NCI-H2107 treated with DMSO at 0.1 percent for 48 hours (cell line): ENCODE results near the gene RTN4RL2.

Experiments used
- DNase-seq: peaks from one replicate; lab custom pipeline; 2025; ENCODE audit not compliant: unreplicated experiment; lab: John Stamatoyannopoulos, UW

RTN4RL2 gene

GRCh38 chr11:57479911-57480310 lies 19.6 kb downstream of the RTN4RL2 start:
- DNase-seq, result no peak

GRCh38 chr11:57480409-57481137 lies 20.2 kb downstream of the RTN4RL2 start:
- no peak for DNase-seq

- DNase-seq, result no peak
Measured at GRCh38 chr11:57481315-57481714, 21.0 kb downstream of the RTN4RL2 start.

- no peak for DNase-seq
Measured at GRCh38 chr11:57481915-57482781, 21.8 kb downstream of the RTN4RL2 start.

- no peak for DNase-seq
Measured at GRCh38 chr11:57482782-57483561, 22.6 kb downstream of the RTN4RL2 start.

GRCh38 chr11:57483562-57483918 lies 23.2 kb downstream of the RTN4RL2 start:
- DNase-seq, result no peak

- DNase-seq, result no peak
Measured at GRCh38 chr11:57484141-57484710, 23.9 kb downstream of the RTN4RL2 start.

GRCh38 chr11:57485217-57485990 lies 25.1 kb downstream of the RTN4RL2 start:
- DNase-seq, result no peak

GRCh38 chr11:57487021-57487778 lies 26.9 kb downstream of the RTN4RL2 start:
- DNase-seq, result no peak

GRCh38 chr11:57487920-57488659 lies 27.8 kb downstream of the RTN4RL2 start:
- no peak for DNase-seq

GRCh38 chr11:57490456-57491248 lies 30.3 kb downstream of the RTN4RL2 start:
- DNase-seq, result no peak

GRCh38 chr11:57491371-57492061 lies 31.2 kb downstream of the RTN4RL2 start:
- DNase-seq, result no peak

- DNase-seq, result no peak
Measured at GRCh38 chr11:57493507-57494503, 33.5 kb downstream of the RTN4RL2 start.

GRCh38 chr11:57496109-57496820 lies 35.9 kb downstream of the RTN4RL2 start:
- no peak for DNase-seq

- DNase-seq, result no peak
Measured at GRCh38 chr11:57497303-57498247, 37.2 kb downstream of the RTN4RL2 start.
